ENCODE measurements around the gene NEK6.

Gene NEK6

DNA sequence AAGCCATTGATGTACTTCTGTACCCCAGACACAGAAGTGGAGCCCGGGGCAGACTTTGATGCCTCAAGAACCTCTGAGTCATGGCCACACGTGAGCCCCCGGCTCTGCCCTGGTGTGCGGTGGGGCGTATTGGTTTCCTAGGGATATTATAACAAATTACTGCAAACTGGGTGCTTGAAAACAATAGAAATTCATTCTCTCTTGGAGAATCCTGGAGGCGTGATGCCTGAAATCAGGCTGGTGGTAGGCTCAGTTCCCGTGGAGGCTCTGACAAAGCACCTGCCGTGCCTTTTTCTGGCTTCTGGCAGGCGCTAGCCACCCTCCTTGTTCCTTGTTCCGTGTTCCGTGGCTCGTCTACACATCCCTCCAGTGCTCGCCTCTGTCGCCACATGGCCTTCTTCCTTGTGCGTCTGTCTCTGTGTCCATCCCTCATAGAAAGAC lies 24.2 kb downstream of the NEK6 start:
- no peak for DNase-seq

DNA sequence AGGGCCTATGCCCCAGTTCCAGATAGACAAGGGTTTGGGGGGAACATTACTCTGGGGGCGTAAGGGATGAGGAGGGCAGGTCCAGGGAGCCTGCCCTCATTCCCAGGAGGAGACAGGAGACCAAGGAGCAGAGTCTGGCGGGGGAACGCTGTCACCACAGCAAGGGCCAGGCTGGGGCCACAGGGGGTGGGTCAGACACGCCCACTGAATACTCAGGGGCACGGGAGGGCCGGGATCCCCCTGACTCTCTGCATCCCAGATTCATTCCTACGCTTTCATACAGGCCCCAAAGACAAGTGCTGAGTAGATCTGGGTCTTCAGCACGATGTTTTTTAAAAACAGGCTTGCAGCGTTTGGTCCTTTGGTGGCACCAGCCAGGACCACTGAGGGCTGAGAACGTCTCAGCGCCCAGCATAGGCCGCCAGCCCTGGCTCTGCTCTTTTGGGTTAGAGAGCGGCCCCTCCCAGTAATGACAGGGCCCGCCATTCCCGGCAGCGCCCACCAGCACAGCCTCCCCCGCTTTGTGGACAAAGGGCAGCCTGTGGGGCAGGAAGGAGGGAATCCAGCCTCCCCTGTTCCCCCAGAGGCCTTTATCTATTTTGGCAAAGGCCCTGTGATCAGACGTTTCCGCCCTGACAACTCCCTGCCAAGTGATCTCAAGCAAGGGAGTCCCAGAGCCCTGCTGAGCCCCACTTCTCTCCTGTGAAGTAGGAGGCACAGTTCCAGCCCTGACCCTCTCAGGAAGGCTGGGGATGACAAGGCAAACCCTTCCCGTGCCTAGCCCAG lies 24.9 kb downstream of the NEK6 start:
- no peak for DNase-seq

GRCh38 chr9:124283228-124283814 lies 25.6 kb downstream of the NEK6 start:
- no peak for DNase-seq

- DNase-seq = no peak
Observed at GRCh38 chr9:124284237-124284831, 26.6 kb downstream of the NEK6 start.

DNA sequence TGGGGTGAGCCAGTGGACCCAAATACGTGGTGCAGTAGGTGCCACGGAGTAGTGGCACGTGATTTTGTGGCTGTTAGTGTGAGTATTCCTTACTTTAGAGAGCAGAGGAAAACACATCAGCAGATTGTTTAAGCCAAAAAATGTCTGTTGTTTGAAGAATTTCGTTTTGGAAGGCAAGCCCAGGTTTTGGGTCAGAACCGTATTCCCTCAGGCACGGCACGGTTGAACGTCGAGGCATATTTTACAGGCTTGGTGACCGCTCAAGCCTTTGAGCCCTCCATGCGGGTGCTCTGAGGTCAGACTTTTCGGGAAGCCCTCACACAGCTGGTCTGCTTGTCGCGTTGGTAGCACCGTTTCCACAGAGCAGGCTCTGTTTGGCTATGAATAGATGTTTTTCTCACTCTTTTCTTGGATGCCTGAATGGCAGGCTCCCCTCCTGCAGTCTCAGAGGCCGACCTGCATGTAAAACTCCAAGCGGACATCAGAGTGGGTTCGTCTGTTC lies 27.2 kb downstream of the NEK6 start:
- DNase-seq = no peak

GRCh38 chr9:124285490-124285889 lies 27.7 kb downstream of the NEK6 start:
- DNase-seq = no peak

DNA sequence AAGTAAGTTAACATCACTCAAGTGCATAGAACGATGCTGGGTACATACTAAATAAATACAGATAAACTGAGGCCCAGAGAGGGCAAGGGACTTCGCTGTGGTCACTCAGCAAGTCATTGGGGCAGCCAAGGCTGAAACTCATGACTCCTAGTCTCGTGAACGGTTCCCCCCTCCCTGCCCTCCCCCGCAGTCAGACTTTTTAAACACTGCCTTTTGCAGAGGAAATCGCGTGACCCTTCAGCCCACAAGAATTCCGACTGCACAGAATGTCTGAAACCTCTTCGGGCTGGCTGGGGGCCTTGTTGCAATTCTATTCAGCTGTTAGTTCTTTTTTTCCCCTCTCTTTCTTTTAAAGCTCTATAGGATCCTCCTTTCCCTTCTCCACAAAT lies 28.1 kb downstream of the NEK6 start:
- DNase-seq = no peak

DNA sequence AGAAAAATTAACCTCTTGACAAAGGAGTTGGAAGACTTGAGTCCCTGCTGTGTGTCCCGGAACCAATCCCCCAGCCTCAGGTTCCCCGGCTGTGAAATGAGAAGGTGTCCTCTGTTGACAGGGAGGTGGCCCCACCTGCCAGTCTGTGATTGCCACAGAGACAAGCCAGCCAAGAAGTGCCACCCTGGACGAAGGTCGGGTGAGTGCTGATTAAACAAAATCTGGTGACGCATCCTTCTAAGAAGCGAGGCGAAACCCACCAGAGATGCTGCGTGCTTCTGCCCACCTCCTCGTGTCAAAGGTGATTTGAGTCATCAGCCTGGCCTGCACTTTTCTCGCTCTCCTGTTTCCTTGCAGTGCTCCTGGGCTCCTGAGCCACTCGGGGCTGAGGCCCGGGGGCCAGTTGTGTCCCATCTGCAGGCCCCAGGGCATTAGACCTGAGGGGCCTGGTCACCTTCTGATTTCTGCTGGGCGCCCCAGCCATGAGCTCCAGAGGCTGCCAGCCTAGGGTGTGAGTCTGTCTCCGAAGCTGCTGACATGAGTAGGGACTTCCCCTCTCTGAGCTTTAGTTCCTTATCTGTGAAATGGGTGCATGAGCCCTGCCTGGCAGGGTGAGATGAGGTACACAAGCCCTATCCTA lies 28.7 kb downstream of the NEK6 start:
- no peak for DNase-seq

DNA sequence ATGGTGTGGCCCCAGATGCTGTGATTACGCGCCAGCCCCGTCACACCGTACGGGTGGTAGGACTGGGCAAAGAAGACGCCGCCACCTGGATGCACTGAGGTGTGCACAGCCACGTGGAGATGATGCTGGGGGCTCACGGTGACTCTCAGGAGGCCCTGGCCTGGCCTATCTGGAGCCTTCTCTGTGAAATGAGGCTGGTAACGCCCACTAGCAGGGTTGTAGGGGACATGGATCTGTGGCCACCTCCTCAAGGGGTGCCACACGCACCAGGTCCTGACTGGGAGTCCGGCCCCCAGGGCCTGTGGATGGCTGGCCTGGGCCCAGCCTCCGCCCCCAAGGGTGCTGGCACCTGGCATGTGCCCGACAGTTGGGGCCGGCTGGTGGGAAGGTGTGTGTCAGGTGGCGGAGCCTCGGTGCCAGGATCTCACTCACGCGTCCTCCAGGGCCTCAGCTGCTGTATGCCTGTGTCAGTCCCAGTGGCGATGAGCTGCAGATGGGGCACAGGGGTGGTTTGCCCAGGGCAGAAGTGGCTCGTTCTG lies 32.4 kb downstream of the NEK6 start:
- no peak for DNase-seq

DNA sequence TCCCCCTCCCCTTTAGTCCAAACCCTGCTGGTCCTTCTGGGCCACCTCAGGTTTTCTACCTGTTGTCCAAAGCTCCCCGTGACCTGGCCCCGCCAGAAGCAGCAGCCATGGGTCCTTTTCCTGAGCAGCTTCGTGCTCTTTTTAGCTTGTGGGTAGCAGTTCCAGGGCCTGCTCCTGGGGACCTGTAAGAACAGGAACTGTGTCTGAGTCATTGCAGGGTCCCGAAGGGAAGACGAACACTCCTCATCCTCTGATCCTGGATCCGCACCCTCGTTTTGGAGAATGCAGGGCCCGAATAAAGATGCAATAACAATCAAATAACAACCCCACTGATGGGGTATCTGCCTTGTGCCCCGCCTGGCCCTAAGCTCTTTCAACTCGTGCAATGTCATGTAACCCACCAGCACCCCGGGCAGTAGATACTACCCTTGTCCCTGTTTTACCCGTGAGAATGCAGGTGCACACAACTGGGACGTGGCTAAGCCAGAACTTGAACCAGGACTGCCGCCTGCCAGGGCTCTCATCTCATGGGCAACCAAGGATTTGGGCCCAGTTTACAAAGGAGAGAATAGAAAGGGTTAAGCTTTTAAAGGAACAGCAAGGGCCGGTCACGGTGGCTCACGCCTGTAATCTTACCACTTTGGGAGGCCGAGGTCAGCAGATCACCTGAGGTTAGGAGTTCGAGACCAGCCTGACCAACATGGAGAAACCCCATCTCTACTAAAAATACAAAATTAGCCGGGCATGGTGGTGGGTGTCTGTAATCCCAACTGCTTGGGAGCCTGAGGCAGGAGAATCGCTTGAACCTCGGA lies 33.2 kb downstream of the NEK6 start:
- no peak for DNase-seq

GRCh38 chr9:124291801-124292396 lies 34.1 kb downstream of the NEK6 start:
- DNase-seq = no peak

DNA sequence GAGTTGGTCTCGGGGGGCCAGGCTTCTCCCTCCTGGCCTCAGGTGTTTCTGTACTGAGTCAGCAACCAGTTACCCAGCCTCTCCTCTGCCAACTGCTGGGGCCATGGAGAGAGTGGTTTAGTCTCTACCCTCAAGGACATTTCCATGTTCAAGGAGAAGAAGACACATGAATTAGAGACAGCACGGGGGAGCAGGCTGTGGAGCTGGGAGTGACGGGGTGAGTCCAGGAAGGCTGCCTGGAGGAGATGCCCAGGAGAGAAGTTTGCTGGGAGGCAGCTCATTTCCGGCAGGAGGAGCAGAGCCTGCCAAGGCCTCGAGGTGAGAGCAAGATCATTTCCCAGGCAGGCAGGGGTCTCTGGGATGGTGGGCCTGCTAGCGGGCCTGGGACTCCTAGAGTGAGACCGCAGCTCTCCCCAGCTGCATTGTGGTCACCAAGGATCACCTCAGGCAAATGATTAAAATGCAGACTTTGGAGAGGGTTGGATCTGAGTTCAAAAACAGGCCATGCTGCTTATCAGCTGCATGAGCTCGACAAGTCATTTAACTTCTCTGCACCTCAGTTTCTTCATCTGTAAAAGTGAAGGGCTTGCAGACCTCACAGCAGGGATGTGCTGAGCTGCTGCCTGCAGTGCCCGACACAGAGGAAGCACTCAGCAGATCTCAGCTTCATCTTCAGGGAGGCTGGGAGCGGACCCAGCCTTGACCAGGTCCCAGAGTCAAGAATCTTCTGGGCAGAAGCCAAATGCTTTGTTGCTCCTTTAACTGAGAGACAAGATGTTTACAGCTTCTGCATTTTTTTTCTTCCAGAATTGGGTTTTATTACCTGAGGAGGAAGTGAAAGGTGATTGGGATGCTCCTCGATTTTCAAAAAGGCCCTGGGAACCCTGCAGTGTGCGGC lies 35.2 kb downstream of the NEK6 start:
- DNase-seq = no peak

GRCh38 chr9:124293718-124294506 lies 36.2 kb downstream of the NEK6 start:
- no peak for DNase-seq

- no peak for DNase-seq
Observed at GRCh38 chr9:124295159-124295794, 37.5 kb downstream of the NEK6 start.

DNA sequence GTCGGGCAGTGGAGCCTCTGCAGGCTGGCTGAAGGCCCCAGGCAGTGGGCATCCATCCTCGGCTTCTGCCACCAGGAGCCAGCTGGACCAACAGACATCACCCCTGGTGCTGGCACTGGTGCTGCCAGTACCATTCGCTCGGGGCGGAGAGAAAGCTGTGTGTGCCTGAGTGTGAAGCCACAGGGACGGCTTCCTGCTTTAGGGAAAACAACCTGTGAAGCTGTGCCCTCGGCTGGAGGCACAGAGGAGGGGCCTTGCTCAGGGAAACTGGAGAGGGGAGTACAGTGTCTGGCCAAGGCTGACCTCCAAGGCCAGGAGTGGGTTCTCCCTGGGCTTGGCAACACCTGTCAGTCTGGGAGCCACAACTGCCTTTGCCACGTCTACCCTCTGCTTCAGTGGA lies 38.3 kb downstream of the NEK6 start:
- no peak for DNase-seq

- no peak for DNase-seq
Observed at GRCh38 chr9:124296796-124297550, 39.2 kb downstream of the NEK6 start.

DNA sequence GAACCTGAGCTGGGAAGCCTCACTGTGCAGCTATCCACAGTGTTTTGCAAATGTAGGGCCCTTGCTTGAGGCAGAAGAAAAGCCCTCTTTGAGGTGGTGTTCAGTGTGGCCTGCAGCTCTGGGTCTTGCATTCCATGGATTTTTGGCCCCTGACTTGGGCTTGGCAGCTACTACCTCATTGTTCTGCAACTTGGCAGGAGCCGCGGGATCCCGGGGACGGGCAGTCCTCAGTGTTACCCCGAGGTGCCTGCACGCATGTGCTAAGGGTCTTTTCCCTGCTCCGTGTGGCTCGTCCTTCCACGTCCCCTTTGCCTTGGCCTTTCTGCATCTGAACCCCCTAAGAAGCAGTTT lies 39.8 kb downstream of the NEK6 start:
- DNase-seq = no peak

- no peak for DNase-seq
Observed at GRCh38 chr9:124297915-124298645, 40.3 kb downstream of the NEK6 start.
